NCI-H2081 (cell line): ENCODE data around the gene MYT1.
"Not testable (repeated sequence)": the region's sequence is repeated elsewhere in the genome, so short reads cannot be mapped to it uniquely, and the experiment has no call there.

Experiments
- DNase-seq, 2 experiments: peaks; one replicate each; lab custom pipeline; 2025; lab: John Stamatoyannopoulos, UW

Gene MYT1

DNA sequence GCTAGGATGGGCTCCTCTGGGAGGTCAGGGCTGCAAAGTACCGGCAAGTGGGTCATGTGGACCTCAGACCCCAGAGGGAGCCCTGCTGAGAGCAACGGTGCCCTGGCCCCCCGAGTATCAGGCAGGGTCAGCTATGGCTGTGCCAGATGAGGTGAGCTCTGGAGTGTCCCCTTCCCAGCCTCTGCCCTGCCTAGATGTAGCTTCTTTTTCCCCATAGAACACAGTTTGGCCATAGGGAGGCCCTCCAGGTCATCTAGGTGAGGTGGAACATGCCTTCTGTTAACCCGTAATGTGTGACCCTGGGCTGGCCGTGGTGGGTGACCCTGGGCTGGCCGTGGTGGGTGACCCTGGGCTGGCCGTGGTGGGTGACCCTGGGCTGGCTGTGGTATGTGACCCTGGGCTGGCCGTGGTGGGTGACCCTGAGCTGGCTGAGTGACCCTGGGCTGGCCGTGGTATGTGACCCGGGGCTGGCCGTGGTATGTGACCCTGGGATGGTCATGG, 70.1 kb downstream of the MYT1 start:
- no peak for DNase-seq

DNA sequence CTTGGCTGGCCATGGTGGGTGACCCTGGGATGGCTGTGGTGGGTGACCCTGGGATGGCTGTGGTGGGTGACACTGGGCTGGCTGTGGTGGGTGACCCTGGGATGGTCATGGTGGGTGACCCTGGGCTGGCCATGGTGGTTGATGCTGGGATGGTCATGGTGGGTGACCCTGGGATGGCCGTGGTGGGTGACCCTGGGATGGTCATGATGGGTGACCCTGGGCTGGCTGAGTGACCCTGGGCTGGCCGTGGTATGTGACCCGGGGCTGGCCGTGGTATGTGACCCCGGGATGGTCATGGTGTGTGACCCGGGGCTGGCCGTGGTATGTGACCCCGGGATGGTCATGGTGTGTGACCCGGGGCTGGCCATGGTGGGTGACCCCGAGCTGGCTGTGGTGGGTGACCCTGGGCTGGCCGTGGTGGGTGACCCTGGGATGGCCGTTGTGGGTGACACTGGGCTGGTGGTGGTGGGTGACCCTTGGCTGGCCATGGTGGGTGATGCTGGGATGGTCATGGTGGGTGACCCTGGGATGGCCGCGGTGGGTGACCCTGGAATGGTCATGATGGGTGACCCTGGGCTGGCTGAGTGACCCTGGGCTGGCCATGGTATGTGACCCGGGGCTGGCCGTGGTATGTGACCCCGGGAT, 70.8 kb downstream of the MYT1 start:
- DNase-seq = not testable (repeated sequence)

DNA sequence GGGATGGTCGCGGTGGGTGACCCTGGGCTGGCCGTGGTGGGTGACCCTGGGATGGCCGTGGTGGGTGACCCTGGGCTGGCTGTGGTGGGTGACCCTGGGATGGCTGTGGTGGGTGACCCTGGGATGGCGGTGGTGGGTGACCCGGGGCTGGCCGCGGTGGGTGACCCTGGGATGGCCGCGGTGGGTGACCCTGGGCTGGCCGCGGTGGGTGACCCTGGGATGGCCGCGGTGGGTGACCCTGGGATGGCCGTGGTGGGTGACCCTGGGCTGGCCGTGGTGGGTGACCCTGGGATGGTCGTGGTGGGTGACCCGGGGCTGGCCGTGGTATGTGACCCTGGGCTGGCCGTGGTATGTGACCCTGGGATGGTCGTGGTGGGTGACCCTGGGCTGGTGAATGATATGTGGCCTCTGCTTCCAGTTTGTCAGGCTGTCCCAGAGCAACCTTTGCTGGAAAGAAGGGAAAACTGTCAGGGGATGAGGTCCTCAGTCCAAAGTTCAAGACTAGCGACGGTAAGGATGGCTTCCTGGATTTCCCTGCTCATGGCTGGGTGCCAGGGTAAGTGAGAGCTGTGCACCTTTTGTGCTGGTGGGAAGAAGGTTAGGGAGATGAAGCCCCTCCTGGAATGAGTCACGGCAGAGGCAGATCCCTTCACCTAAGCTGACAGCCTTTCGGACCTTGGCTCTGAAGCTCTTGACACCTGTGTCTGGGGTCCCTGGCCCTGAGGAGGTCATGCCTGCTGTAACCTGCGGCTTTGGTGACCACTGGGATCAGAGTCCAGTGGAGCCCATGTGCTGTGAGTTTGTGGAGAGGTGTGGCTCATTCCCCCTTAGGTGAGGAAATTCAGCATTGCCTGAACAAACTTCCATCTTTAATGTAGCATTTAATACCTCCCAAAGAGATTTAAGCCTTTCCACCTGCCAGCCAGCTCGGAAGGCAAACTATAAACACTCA, 72.2 kb downstream of the MYT1 start:
- DNase-seq = no peak

DNA sequence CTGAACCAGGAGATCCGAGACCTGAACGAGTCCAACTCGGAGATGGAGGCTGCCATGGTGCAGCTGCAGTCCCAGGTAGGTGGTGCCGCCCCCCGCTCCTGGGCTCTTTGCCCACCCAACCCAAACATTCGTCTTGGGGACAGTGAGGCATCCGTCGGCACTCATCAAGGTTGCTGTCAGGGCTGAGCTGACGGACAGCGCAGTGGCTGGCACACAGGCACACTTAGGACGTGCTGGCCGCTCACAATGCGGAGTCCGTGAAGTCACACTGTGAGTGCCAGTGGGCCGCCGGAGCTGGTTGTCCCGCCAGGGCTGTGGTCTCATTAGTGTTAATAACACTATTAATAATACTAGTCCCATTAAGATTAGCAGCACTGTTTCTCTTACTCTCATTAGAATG, 73.1 kb downstream of the MYT1 start:
- DNase-seq = no peak

DNA sequence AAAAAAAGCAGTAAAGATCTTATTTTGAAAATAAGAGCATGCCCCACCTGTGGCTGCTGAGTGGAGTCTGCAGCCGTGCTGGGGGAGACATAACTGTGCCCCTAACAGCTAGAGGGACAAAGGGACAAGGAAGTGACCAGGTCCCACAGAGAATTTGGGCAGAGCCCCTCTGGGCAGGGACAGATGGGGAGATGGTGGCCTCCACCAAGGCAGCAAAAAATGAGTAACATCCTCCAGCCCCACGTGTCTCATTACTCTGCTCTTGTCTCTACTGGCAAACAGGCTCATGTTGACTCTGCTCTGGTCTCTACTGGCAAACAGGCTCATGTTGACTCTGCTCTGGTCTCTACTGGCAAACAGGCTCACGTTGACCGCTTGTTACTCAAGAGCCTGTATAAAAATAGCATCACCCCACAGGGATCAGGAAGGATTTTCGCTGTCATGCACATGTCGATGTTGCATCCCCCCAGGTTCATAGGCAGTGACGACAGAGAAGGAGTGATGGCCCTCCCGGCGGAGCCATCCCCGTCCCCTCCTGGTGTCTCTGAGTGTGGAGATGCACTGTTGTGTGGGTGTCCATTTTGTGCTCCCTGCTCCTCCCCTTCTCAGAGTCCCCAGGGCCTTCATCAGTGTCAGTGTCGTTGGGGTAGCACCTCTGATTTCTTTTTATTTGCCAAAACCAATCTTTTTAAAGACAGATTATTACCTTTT, 74.0 kb downstream of the MYT1 start:
- no peak for DNase-seq

DNA sequence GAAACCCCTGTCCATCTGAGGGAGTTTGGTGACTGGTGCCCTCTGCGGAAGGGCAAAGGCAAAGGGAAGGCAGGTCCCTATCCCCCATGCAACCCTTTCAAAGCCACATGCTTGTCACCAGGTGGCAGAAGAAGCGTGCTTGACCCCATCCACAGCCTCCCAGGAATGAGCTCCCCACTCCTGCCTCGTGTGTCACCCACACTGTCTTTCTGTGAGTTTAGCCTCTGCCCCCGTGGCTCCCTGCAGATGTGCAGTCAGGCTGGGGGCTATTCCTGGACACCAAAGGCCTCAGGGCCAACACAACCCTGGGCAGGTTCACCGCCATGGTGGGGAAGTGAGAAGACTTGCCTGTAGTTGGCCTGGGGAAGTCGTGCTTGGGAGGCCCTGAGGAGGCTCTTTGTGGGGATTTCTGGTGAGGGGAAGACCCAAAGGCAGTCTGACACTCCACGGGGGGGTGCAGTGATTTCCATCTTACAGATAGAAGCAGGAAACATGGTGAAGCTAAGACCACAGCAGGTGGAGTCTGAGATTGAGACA, 74.7 kb downstream of the MYT1 start:
- no peak for DNase-seq

DNA sequence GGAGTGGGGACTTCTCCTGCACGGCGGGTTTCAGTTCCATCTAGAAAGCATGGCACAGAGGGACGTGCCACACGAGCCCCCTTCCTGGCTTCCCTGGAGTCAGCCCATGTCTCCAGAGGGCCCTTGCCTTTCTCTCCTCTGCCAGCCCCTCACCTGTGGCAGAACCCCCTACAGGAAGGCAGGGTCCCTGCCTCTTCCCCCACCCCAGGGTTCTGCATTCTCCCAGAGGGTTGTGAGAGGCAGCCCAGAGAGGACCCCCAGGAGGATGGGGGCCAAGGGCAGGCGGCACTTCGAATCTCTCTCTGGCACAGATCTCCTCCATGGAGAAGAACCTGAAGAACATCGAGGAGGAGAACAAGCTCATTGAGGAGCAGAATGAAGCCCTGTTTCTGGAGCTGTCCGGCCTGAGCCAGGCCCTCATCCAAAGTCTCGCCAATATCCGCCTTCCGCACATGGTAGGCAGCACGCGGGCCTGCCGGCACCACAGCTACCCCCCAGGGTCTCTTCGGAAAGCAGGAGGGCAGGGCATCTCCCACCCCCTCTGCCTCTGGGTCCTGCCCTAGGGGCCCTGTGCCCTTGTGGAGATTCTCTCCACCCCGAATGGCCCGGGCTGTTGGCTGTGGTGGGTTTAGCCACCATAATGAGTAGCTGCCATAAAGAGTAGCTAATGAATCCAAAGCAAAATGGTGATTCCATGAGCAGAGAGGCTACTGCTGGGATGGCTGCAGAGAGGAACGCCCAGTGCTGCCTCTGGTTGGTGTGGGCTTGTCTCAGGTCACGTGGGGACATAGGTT, 75.4 kb downstream of the MYT1 start:
- DNase-seq = no peak

DNA sequence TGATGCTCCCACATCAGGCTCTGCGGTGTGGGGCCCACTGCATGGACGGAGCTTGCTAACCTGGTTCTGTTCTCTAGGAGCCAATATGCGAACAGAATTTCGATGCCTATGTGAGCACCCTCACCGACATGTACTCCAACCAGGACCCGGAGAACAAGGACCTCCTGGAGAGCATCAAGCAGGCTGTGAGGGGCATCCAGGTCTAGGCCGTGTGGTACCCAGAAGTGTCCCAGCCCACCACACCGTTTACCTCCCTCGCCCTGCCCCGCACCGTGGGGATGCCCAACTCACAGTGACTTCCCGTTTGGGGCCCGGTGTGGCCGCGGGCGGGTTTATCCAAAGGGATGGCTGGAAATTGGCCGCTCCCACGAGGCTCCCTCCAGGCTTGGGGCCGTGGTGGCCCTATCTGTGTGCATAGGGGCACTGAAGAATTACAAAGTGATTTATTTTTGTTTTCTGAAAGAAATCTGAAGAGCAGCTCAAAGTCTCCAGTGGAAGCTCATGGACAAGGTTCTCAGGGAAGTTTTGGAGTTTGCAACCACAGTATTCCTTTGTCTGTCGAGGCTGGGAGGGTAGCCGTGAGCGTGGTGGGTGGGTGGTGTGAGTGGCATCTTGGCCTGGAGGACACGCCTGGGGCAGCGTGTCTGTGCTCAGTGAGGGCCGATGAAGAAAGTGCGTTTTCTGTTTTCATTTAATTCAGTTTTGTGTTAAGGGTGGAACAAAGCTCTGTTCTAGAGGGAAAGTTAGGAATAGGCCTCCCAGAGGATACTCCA, 76.2 kb downstream of the MYT1 start:
- DNase-seq = no peak

DNA sequence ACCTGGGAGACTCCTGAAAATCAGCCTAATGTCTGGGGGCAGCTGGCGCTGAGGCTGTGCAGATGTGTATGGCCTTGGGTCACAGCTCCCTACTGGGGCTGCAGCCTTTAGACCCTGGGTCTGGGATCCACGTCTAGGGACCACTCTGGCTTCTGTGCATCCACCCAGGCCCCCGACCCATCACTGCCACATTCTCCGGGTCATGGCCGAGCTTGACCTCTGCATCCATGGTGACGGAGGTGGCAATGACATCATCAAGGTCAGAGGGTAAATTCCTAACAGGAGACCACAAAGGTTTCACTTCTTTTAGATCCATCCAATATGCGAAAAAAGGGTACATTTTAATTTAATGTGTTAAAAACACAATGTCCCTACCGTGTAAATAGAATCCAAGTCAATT, 76.8 kb downstream of the MYT1 start:
- DNase-seq = no peak

DNA sequence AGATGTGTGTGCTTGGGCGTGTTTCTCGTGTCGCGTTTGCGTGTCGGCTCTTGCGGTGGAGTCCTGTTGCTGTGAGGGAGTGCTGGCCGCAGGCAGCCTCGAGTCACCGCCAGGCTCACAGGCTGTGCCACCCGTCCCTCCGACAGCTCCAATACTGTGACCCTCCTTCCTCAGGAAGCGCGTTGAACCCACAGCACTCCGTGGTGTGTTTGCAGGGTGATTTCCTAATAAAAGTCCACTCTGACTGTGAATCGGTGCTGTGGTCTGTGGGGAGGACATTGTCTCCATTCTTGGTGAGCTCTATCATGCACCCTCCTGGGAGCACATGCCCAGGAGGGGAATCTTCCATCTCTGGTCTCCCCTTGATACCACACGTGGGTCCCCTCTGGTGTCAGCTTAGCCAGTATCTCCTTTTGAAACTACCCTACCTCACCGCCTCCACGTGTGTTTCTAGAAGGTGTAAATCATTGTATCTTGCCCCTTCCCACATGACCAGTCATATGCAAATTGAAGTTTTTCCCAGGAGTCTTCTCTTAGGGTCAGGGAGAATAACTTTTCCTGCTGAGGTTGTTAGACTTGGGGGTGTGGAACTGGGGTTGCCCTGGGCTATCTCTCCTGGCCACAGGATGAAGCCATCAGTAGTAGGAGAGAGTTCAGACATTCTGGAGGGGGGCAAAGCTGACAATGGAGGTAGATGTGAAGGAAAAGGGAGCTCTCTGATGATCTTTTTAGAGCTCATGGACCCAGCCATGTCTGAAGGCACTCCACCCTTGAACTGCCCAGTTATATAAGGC, 77.9 kb downstream of the MYT1 start:
- no peak for DNase-seq

DNA sequence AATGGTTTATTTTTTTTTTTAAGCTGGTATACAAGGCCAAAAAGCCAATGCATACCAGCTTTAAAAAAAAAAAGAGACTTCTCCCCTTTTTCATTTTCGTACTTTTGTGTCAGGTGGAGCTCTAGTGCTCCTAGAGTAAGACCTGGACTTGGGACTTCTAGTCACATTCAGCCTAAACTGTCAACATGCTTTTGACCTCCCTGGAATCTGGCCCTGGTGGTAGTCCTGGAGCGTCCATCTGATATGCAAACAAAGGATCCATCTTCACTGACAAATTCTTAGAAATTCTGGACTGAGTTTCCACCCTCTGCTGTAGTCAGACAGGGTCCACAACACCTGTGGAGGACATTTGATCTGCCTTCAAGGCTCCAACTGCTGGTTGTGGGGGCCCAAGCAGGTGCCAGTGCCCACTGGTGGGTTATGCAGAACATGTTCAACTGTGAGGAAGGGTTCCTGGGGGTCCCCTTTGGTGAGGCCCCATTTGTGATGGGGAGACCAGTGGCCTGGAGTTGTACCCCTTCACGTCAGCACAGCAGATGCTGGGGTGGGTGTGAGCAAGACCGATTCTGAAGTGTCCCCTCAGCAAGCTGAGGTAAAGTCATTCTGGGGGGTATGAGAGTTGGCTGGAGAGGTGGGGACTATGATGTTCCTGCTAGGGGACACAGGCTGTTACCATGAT, 78.7 kb downstream of the MYT1 start:
- DNase-seq = no peak

DNA sequence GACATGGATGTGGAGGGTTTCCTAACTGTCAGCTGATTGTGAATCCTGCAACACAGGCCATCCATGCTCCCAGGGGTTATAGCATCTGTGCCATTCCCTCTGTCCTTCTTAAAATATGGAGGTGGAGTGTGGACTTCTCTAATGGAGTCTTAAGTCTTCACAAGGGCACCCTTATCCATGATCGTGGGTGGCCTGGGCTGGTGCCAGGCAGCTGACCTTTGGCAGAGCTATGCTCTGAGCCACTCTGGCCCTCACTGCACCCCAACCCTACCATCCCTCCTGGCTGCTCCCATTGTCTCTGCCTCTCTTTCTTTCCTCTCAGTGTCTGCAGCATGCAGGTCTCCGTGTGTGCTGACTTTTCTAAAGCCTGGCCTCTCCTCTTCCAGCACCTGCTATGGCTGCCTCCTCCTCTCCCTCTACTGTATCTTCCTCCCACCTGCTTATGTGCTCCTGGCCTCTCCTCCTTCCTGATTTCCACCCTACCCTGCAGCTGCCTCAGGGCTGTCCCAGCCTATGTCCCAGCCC, 80.1 kb downstream of the MYT1 start:
- DNase-seq = no peak

DNA sequence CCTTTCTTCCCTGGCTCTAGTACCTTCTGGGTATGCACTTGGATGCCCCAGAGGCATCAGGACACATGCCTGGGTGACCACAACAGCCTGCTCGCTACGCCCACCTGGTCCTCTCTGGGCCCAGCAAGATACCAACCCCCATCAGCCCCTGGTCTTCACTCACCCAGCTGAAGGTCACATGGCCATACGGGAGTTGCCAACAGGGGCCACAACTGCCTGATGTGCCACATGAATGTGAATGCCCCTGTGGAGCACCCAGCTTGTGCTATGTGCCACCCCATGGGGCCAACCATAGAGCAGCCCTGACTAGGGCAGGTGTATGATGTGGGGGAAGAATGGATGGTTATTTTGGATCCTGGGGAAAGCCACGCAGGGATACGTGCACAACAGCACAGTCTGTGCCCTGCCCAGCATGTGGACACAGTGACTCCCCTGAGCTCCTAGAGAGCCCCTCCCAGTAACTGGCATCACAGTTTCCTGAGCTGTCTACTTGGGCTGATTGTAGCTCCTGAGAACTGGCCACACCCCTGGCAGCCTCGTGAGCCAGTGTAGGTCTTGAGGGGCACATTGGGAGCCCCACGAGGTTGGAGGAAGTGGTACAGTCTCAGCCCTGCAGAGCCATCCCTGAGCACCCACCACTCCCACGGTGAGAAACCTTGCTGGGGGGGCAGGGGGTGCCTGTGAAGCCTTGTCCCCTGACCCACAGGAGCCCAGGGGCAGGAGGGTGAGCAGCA, 80.8 kb downstream of the MYT1 start:
- peak in 1 of 2 experiments; percentile 28 for DNase-seq

DNA sequence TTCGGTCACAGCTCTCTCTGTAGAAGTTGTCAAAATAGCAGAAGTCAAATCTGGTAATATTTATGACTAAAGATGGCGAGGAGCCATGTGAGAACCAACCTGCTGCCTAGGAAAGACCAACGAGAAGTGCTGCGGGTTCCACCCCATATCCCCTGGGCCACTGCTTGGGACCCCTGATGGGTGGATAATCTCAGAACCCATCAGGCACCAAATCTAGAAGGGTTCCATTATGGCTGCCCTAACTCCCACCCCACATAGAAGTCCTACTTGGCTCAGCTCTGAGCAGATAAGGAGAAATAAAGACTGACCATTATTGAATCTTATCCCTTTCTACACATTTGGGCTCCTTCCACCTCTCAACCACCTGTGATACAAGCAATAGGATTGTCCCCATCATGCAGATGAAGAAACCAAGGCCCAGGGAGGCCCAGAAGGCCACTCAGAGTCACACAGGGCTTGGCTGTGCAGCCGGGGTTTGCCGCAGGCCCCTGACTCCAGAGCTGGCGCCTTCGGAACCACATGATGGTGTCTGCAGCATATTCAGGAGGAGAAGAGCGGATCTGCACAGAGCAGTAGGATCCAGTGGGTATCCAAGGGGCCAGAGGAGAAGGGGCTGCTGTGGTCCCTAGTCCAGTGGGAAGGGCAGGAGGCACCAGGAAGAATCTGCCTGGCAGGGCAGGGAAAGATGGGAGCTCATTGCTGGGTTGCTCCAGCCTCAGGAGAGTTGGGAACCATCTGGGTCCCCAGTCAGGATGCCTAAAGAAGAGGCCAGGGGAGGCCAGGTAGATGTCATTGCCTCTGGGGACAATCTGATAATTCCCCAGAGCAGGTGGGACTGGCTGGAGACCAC, 81.7 kb downstream of the MYT1 start:
- no peak for DNase-seq

DNA sequence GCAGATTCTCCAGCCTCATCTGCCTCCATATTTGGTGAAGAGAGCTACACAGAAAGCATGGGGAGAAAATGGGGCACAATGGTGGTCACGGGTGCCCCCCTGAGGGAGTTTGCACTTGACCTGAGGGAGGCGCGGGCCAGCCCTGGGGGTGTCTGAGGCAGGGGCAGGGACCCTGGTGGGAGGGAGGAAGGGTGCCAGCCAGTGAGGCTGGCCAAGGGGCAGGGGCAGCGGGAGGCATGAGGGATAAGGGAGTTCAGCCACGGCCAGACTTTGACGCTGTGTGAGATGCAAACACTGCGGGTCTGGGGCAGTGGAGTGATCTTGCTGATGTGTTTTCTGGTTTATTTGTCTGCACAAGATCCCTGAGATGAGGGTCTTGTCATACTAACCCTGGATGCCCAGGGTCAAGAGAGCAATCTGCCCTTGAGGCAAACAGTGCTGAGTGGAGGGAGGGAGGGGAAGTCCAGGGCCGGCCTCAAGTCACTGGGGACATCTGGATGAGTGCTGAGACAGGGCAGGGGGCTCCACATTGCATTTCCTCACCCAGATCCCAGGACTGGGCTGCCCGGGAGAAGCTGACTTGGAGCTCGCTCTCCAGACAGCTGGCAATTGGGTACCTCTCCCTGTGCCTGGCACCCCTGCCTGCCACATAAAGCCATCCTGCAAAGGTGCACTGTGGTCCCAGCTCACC, 82.5 kb downstream of the MYT1 start:
- no peak for DNase-seq

DNA sequence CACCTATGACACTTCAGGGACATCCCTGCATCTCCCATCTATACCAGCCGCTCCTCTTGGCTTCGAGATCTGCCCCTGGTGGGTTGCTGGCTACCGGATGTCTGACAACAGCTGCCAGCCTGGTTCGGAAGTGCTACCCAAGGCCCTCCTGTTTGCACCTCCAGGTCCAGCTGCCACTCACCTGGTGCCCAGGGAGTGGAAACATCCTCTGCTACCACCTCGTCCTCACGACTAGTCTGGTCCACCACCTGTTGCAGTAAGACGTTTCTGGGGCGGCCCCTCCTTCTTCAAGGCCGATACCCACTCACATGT, 83.0 kb downstream of the MYT1 start:
- no peak for DNase-seq
